GM18868 (cell line): ENCODE results near the gene FAM151A.

Experiments used
- ATAC-seq: cut with Tn5 transposase; IDR thresholded peaks from one replicate; pipeline ENCODE4 v1.9.1; 2021; ENCODE audit warnings: mild to moderate bottlenecking, moderate library complexity; ENCODE audit not compliant: unreplicated experiment

FAM151A gene

GRCh38 chr1:54604572-54605370 is 18.6 kb downstream of the FAM151A start:
- no peak for ATAC-seq

GRCh38 chr1:54604051-54604450 is 19.3 kb downstream of the FAM151A start:
- no peak for ATAC-seq

GRCh38 chr1:54603241-54603640 is 20.1 kb downstream of the FAM151A start:
- no peak for ATAC-seq

- no peak for ATAC-seq
Observed at GRCh38 chr1:54602554-54602953, 20.8 kb downstream of the FAM151A start.

GRCh38 chr1:54601730-54602129 is 21.6 kb downstream of the FAM151A start:
- no peak for ATAC-seq

GRCh38 chr1:54600947-54601721 is 22.2 kb downstream of the FAM151A start:
- ATAC-seq: no peak

GRCh38 chr1:54599211-54599823 is 24.0 kb downstream of the FAM151A start:
- no peak for ATAC-seq

- ATAC-seq: no peak
Observed at GRCh38 chr1:54597455-54598030, 25.8 kb downstream of the FAM151A start.

- no peak for ATAC-seq
Observed at GRCh38 chr1:54596756-54597155, 26.6 kb downstream of the FAM151A start.

GRCh38 chr1:54595956-54596498 is 27.3 kb downstream of the FAM151A start:
- ATAC-seq: no peak

GRCh38 chr1:54594463-54594862 is 28.9 kb downstream of the FAM151A start:
- ATAC-seq: no peak

GRCh38 chr1:54593571-54594160 is 29.7 kb downstream of the FAM151A start:
- no peak for ATAC-seq

GRCh38 chr1:54591127-54591756 is 32.1 kb downstream of the FAM151A start:
- no peak for ATAC-seq

- no peak for ATAC-seq
Observed at GRCh38 chr1:54588377-54588776, 34.9 kb downstream of the FAM151A start.

- no peak for ATAC-seq
Observed at GRCh38 chr1:54585181-54586066, 37.9 kb downstream of the FAM151A start.

- no peak for ATAC-seq
Observed at GRCh38 chr1:54584575-54584974, 38.8 kb downstream of the FAM151A start.

GRCh38 chr1:54583871-54584270 is 39.5 kb downstream of the FAM151A start:
- ATAC-seq: no peak

GRCh38 chr1:54583307-54583686 is 40.0 kb downstream of the FAM151A start:
- no peak for ATAC-seq

GRCh38 chr1:54582566-54583306 is 40.6 kb downstream of the FAM151A start:
- no peak for ATAC-seq
